ENCODE results near the gene THAP11.

DNA sequence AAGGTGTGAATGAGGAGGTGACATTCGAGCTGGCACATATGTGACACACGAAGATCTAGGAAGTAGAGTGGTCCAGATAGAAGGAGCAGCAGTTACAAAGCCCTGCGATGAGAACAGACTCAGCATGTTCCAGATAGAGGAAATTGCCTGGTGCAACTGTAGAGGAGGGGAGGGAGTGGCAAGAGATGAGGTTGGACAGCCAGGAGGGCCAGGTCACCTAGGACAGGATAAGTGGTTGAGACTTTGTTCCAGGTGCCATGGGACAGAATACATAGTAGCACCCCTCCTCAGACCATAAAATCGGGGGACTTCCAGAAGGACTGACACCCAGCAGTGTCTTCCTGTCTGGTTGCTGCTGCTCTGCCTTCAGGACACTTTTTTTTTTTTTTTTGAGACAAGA, 16.4 kb downstream of the THAP11 start:
- TF ChIP-seq, protein P1, sequence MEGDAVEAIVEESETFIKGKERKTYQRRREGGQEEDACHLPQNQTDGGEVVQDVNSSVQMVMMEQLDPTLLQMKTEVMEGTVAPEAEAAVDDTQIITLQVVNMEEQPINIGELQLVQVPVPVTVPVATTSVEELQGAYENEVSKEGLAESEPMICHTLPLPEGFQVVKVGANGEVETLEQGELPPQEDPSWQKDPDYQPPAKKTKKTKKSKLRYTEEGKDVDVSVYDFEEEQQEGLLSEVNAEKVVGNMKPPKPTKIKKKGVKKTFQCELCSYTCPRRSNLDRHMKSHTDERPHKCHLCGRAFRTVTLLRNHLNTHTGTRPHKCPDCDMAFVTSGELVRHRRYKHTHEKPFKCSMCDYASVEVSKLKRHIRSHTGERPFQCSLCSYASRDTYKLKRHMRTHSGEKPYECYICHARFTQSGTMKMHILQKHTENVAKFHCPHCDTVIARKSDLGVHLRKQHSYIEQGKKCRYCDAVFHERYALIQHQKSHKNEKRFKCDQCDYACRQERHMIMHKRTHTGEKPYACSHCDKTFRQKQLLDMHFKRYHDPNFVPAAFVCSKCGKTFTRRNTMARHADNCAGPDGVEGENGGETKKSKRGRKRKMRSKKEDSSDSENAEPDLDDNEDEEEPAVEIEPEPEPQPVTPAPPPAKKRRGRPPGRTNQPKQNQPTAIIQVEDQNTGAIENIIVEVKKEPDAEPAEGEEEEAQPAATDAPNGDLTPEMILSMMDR (IDR thresholded peaks at IDR 0.05): no peak
- TF ChIP-seq POLR2A (IDR thresholded peaks at IDR 0.05): no peak
